Measurements from ENCODE around the gene MDGA2. TPM values are rescaled to one million over a fixed set of nuclear protein-coding genes. Genes with fewer than 3 reads are reported as not detected.

MDGA2 gene
- total RNA-seq, 1 donor from 2014 or later = 8.7 TPM

- Mint-ChIP-seq H3K27ac (ENCODE audit: unreplicated experiment) (no peak overlapping the region), H3K9me3 (peaks cover 7% of the 10 kb centered on the region), H3K4me1 (peaks cover 6% of the 10 kb centered on the region), H3K36me3 (ENCODE audit: low read depth) (peaks cover 7% of the 10 kb centered on the region), H3K4me3 (no peak overlapping the region), H3K27me3 (ENCODE audit: low read depth) (no peaks in the 10 kb centered on the region)
- no peak for TF ChIP-seq CTCF (conservative IDR thresholded peaks at IDR 0.05)
- DNase-seq (ENCODE audit: low read depth, low spot score) = no peak
Observed at GRCh38 chr14:47526591-47527244, 148.7 kb downstream of the MDGA2 start.

- no peak overlapping the region for H3K4me3 Mint-ChIP-seq
- peaks cover 6% of the 10 kb centered on the region for H3K4me1 Mint-ChIP-seq
- no peaks in the 10 kb centered on the region for H3K27me3 Mint-ChIP-seq (ENCODE audit: low read depth)
- TF ChIP-seq CTCF (conservative IDR thresholded peaks at IDR 0.05) = no peak
- no peak overlapping the region for H3K27ac Mint-ChIP-seq (ENCODE audit: unreplicated experiment)
- no peaks in the 10 kb centered on the region for H3K36me3 Mint-ChIP-seq (ENCODE audit: low read depth)
- DNase-seq (ENCODE audit: low read depth, low spot score) = no peak
- no peaks in the 10 kb centered on the region for H3K9me3 Mint-ChIP-seq
Observed at GRCh38 chr14:47524524-47524923, 150.9 kb downstream of the MDGA2 start.

GRCh38 chr14:47520382-47520781 is 155.0 kb downstream of the MDGA2 start:
- no peak overlapping the region for H3K27ac Mint-ChIP-seq (ENCODE audit: unreplicated experiment)
- H3K9me3 Mint-ChIP-seq = no peaks in the 10 kb centered on the region
- no peak overlapping the region for H3K4me3 Mint-ChIP-seq
- no peaks in the 10 kb centered on the region for H3K27me3 Mint-ChIP-seq (ENCODE audit: low read depth)
- peaks cover 2% of the 10 kb centered on the region for H3K4me1 Mint-ChIP-seq
- DNase-seq (ENCODE audit: low read depth, low spot score) = no peak
- H3K36me3 Mint-ChIP-seq (ENCODE audit: low read depth) = no peaks in the 10 kb centered on the region
- no peak for TF ChIP-seq CTCF (conservative IDR thresholded peaks at IDR 0.05)

GRCh38 chr14:47511829-47512228 is 163.6 kb downstream of the MDGA2 start:
- no peak for DNase-seq (ENCODE audit: low read depth, low spot score)
- H3K27me3 Mint-ChIP-seq (ENCODE audit: low read depth) = no peaks in the 10 kb centered on the region
- peaks cover 42% of the 10 kb centered on the region for H3K4me1 Mint-ChIP-seq
- no peak for TF ChIP-seq CTCF (conservative IDR thresholded peaks at IDR 0.05)
- H3K9me3 Mint-ChIP-seq = peaks cover 4% of the 10 kb centered on the region
- H3K27ac Mint-ChIP-seq (ENCODE audit: unreplicated experiment) = no peak overlapping the region
- no peaks in the 10 kb centered on the region for H3K36me3 Mint-ChIP-seq (ENCODE audit: low read depth)
- H3K4me3 Mint-ChIP-seq = no peak overlapping the region

- no peaks in the 10 kb centered on the region for H3K27me3 Mint-ChIP-seq (ENCODE audit: low read depth)
- H3K4me3 Mint-ChIP-seq = no peak overlapping the region
- TF ChIP-seq CTCF (conservative IDR thresholded peaks at IDR 0.05) = no peak
- no peak overlapping the region for H3K27ac Mint-ChIP-seq (ENCODE audit: unreplicated experiment)
- peaks cover under 1% of the 10 kb centered on the region for H3K36me3 Mint-ChIP-seq (ENCODE audit: low read depth)
- no peak for DNase-seq (ENCODE audit: low read depth, low spot score)
- peaks cover 6% of the 10 kb centered on the region for H3K9me3 Mint-ChIP-seq
- peaks cover 42% of the 10 kb centered on the region for H3K4me1 Mint-ChIP-seq
Observed at GRCh38 chr14:47509957-47510356, 165.4 kb downstream of the MDGA2 start.
